ENCODE data around the gene TMEM238.
A peak's percentile ranks its signal among the peaks of the same experiment; 100 is the strongest.

The TMEM238 gene

DNA sequence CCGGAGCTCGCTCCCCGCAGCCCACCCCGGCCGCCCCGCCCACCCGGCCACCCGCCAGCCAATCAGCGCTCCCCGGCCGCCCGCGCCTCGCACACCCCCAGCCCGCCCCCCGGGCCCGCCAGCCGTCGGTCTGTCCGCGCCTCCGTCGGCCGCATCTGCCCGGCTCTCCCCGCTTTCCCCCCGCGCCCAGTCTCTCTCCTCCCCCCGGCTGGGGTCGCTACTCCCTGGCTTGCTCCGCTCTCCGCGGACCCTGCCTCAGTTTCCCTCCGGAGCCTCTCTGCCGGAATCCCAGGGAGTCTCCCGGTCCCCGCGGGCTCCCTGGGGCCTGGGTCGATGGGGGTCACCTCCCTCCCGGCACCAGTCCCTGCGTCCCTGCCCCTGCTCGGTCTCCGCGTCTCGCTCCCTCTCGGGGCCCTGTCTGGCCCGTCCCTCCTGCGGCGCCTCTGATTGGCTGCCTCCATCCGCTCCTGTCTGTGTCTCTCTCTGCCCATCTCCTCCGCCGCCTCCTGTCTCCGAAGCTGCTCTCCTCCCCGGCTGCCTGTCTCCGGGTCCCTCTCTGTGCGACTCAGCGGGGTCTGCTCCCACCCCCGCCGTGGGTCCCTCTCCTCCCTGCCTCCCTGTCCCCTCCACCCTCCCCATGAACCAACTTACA lies 14.3 kb downstream of the TMEM238 start:
- peak; percentile 66 for DNase-seq (ENCODE audit: low read depth, low spot score)
- H3K4me3 ChIP-seq (ENCODE audit: low read depth, low read length) = peak overlapping the region; percentile 64
- TF ChIP-seq, protein P1, sequence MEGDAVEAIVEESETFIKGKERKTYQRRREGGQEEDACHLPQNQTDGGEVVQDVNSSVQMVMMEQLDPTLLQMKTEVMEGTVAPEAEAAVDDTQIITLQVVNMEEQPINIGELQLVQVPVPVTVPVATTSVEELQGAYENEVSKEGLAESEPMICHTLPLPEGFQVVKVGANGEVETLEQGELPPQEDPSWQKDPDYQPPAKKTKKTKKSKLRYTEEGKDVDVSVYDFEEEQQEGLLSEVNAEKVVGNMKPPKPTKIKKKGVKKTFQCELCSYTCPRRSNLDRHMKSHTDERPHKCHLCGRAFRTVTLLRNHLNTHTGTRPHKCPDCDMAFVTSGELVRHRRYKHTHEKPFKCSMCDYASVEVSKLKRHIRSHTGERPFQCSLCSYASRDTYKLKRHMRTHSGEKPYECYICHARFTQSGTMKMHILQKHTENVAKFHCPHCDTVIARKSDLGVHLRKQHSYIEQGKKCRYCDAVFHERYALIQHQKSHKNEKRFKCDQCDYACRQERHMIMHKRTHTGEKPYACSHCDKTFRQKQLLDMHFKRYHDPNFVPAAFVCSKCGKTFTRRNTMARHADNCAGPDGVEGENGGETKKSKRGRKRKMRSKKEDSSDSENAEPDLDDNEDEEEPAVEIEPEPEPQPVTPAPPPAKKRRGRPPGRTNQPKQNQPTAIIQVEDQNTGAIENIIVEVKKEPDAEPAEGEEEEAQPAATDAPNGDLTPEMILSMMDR (IDR thresholded peaks at IDR 0.05; ENCODE audit: low read depth, low read length) = no peak
- in situ Hi-C loops (cut with HindIII; ENCODE audit: low sequenced_read_pairs) = no loop called here

DNA sequence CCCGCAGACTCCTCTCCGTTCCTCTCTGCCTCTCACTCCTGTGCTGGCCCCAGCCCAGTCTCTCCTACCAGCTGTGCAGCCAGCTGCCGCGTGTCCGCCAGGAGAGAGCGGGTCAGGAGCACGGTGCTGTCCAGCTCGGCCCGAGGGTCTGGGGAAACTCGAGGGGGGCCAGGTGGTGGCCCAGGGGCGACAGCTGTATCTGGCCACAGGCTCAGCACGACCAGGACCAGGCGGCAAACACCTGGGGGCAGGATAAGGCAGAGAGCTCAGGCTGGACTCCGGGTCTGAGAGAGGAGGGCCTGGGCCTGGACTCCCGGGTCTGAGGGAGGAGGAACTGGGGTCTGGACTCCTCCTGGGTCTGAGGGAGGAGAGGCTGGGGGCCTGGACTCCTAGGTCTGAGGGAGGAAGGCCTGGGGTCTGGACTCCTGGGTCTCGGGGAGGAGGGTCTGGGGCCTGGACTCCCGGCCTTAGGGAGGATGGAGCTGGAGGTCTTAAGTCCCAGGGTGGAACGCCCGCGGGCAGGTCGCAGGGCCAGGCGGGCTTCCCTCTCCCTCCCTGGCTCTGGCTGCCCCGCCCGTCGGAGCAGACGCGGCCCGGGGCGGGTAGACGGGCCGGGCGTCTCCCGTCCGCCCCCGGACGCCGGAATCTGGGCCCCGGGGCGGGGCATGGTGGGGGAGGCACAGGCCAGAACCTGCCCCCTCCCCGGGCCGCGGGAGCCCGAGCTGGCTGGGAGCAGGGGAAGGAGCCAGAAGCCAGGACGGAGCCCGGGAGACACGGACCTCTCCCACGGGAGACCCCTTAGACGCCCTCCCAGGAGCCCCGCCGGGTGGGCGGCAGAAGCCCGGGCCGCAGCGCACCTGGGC lies 15.2 kb downstream of the TMEM238 start:
- DNase-seq (ENCODE audit: low read depth, low spot score) = peak; percentile 52
- H3K4me3 ChIP-seq (ENCODE audit: low read depth, low read length) = peak overlapping the region; percentile 64
- in situ Hi-C loops (cut with HindIII; ENCODE audit: low sequenced_read_pairs) = no loop called here
- TF ChIP-seq, protein P1 (IDR thresholded peaks at IDR 0.05; ENCODE audit: low read depth, low read length) = no peak

DNA sequence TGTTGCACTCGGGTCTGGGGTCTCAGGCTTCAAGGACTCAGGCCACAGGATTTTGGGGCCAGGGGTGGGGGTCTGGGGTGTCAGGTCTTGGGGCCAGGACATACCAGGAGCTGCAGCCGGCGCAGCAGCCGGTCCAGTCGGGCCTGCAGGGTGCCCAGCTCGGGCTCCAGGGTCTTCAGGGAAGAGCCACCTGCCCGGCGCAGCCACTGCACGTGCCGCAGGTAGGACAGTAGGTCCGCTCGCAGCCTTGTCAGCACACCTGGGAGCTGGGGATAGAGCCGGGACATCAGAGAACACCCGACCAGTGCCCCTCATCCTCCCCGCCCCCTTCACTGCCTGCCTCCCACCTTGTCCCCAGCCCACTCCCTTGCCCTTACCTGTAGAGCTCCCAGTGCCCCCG lies 16.0 kb downstream of the TMEM238 start:
- in situ Hi-C loops (cut with HindIII; ENCODE audit: low sequenced_read_pairs) = no loop called here
- H3K4me3 ChIP-seq (ENCODE audit: low read depth, low read length) = no peak overlapping the region

DNA sequence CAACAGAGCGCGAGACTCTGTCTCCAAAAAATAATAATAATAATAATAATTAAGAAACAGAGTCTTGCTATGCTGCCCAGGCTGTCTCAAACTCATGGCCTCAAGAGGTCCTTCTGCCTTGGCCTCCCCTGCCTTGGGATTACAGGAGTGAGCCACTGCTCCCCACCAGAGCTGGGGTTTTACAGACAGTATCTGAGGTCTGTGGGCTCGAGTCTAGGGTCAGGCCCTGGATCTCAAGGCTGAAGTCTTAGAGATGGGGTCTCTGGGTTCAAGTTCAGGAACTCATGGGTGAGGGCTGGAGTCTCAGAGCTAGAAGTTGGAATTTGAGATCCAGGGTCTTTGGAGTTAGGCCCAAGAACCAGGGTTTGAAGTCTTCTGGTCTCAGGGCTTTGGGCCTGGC lies 17.3 kb downstream of the TMEM238 start:
- in situ Hi-C loops (cut with HindIII; ENCODE audit: low sequenced_read_pairs) = no loop called here
- no peak overlapping the region for H3K4me3 ChIP-seq (ENCODE audit: low read depth, low read length)
- DNase-seq (ENCODE audit: low read depth, low spot score) = no peak
- TF ChIP-seq, protein P1 (IDR thresholded peaks at IDR 0.05; ENCODE audit: low read depth, low read length) = no peak

More for the DNA sequence above, 16.0 kb downstream of the TMEM238 start:
- TF ChIP-seq, protein P1 (IDR thresholded peaks at IDR 0.05; ENCODE audit: low read depth, low read length) = no peak
- DNase-seq (ENCODE audit: low read depth, low spot score) = no peak

DNA sequence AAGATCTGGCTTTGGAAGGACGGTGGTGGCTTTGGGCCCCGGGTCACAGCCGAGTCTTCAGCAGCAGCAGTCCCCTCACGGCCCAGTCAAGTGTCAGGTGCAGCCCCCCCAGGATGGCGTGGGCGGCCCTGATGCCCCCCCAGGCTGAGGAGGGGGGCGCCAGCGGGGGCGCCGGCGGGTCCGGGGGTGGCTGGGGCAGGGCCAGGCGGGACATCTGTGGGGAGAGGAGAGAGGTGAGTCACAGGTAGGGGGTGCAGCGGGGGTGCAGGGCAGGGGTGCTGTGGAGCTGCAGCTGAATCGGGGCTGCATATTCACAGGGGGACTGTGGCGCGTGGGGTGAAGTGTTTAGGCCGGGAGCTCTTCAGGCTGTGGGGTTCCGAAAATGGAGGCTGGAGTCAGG lies 18.1 kb downstream of the TMEM238 start:
- no peak overlapping the region for H3K4me3 ChIP-seq (ENCODE audit: low read depth, low read length)
- DNase-seq (ENCODE audit: low read depth, low spot score) = no peak
- in situ Hi-C loops (cut with HindIII; ENCODE audit: low sequenced_read_pairs) = no loop called here
- TF ChIP-seq, protein P1 (IDR thresholded peaks at IDR 0.05; ENCODE audit: low read depth, low read length) = no peak

DNA sequence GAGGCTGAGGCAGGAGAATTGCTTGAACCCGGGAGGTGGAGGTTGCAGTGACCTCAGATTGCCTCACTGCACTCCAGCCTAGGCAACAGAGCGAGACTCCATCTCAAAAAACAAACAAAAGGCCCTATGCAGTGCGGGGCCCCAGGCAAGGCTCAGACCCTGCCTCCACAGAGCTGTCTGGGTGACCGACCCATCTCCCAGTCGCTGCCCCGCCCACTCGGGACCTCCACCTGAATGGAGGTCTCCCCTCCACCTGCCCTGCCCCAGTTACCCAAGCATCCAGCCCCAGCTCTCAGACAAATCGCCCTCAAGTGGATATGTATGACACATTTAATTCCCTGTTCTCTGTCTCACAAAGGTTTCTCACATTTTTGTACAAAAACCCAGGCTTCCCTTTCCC lies 18.8 kb downstream of the TMEM238 start:
- H3K4me3 ChIP-seq (ENCODE audit: low read depth, low read length) = no peak overlapping the region
- TF ChIP-seq, protein P1 (IDR thresholded peaks at IDR 0.05; ENCODE audit: low read depth, low read length) = no peak
- in situ Hi-C loops (cut with HindIII; ENCODE audit: low sequenced_read_pairs) = no loop called here
- DNase-seq (ENCODE audit: low read depth, low spot score) = no peak
